Stimulated activated CD4-positive, alpha-beta T cell treated with anti-CD3 and anti-CD28 coated beads, Interleukin-12 subunit alpha, Interleukin-12 subunit beta, amount 100 ng/mL, for 4 hours (primary cell): ENCODE results near the gene ZNF568.

ENCODE experiments used
- DNase-seq: peaks from one replicate; pipeline ENCODE4 v3.0.0-alpha.2; 2020

Gene ZNF568

DNA sequence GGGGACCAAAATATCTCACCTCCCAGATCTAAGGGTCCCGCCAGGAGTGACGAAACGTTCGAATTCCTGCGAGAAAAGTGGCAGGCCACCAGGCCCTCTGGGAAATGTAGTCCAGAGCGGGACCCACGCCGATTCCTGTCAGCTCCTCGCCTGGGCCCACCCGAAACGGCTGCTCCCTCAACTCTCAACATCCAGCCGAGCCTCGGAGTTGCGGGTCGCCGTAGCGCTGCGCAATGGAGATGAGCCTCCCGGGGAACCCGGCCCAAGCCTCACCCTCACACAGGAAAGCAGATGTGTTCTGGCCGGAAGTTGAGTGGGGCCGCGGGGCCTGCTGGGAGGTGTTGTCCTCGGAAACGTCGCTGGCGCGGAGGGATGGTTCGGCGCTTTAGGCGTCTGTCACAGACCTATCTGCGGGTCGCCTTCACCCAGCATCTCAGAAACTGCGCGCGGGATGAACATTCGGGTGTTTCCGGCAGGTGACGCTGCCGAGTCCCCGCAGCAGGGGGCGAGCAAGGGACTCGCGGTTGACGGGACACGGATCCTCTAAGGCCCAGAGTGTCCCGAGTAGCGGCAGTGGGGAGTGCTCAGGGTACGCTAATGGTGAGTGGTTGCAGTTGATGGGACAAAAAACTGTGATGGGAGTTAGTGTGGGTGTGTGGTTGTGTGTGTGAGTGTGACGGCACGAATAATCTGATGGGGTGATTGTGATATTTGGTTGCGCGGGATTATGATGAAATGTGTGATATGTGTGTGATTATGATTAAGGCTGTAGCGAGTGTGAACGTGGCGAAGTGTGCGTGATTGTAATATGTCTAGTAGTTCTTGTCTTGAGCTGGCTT is at the start of gene ZNF568, which contains the start of gene ZNF829:
Gene ZNF568, plus strand, starts transcription at position 341 of the 839 bp plus-strand sequence. CDS start 6,439 bp downstream, outside the sequence.
Gene ZNF829, minus strand, starts transcription at position 300 of the 839 bp plus-strand sequence. CDS start 1,124 bp downstream, outside the sequence.
- DNase-seq, result peak; percentile 81

GRCh38 chr19:36876993-36877938 is 38.9 kb upstream of the ZNF568 start:
- no peak for DNase-seq

DNA sequence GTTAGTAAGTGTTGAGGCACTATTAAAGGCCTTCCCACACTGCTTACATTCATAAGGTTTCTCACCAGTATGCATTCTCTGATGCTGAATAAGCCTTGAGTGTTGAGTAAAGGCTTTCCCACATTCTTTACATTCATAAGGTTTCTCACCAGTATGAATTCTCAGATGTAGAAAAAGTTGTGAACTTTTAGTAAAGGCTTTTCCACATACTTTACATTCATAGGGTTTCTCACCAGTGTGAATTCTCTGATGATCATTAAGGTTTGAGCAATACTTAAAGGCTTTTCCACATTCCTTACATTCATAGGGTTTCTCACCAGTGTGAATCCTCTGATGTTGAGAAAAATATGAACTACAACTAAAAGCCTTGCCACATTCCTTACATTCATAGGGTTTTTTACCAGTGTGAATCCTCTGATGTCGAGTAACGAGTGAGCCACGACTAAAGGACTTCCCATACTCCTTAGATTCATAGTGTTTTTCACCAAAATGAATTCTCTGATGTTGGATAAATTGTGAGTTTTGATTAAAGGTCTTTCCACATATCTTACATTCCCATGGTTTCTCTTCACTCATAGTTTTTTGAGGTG is 24.3 kb upstream of the ZNF568 start:
- DNase-seq, result no peak

DNA sequence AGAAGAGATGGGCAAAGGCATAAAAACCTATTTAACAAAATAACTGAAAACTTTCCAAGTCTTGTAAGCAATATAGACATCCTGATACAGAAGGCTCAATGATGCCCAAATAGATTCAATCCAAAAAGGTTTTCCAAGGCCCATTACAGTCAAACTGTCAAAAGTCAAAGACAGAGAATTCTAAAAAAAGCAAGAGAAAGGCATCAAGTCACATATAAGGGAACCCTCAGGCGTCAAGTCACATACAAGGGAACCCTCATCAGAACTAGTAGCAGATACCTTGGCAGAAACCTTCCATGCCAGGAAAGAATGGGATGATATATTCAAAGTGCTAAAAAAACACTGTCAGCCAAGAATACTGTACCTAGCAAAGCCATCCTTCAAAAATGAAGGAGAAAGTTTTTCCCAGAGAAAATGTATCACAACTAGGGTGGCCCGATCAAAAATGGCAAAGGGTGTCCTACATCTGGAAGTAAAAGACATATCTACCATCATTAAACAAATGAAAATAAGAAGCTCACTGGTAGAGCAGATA is 21.2 kb upstream of the ZNF568 start:
- DNase-seq, result no peak

DNA sequence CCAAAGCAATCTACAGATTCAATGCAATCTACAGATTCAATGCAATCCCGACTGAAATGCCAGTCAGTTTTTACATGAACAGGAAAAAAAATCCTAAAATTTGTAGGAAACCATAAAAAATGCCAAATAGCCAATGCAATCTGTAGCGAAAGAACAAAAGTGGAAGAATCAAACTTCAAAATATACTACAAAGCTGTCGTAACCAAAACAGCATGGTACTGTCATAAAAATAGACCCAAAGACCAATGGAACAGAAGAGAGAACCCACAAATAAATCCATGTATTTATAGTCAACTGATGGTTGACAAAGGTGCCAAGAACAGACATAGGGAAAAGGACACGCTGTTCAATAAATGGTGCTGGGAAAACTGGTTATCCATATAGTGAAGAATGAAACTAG is 17.7 kb upstream of the ZNF568 start:
- no peak for DNase-seq

GRCh38 chr19:36916991-36917390 is 859 bp downstream of the ZNF568 start:
- no peak for DNase-seq

DNA sequence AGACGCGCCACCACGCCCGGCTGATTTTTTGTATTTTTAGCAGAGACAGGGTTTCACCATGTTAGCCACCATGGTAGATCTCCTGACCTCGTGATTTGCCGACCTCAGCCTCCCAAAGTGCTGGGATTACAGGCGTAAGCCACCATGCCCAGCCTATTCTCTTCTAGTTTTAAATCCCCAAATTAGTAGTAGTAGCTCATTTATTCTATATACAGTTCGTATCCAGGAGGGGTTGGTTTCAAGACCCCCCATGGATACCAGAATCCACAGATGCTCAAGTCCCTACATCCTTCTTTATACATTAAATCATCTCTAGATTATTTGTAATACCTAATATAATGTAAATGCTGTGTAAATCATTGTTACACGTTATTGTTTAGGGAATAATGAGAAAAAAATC is 2.0 kb downstream of the ZNF568 start:
- DNase-seq, result no peak

GRCh38 chr19:36931684-36932083 is 15.6 kb downstream of the ZNF568 start:
- DNase-seq, result no peak

GRCh38 chr19:36939153-36939552 is 23.0 kb downstream of the ZNF568 start:
- DNase-seq, result no peak

- DNase-seq, result no peak
Measured at GRCh38 chr19:36950335-36951119, 34.4 kb downstream of the ZNF568 start.

DNA sequence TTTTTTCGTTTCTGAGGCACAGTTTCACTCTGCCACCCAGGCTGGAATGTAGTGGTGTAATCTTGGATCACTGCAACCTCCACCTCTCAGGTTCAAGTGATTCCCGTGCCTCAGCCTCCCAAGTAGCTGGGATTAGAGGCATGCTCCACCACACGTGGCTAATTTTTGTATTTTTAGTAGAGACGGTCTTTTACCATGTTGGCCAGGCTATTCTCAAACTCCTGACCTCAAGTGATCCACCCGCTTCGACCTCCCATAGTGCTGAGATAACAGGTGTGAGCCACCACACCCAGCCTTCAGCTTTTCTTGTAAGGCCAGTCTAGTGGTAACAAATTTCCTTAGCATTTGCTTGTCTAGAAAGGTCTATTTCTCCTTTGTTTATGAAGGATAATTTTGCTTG is 46.2 kb downstream of the ZNF568 start:
- no peak for DNase-seq

DNA sequence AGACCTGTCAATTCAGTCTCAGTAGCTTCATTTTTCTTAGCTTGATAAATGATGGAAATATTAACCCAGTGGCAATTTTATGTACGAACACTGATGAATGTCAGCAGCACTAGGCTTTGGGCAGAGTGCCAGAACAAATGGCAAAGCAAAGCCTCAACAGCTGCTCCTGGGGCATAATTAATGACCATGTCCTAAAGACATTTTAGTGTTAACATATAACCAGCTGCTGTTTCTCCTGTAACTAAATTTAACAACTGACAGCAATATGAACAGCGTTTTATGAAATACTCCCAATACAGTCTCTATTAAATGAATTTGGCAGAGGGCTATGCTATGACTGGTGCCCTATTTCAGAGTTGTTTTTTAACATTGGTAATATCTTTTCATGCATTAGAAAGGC is 47.1 kb downstream of the ZNF568 start:
- DNase-seq, result no peak

DNA sequence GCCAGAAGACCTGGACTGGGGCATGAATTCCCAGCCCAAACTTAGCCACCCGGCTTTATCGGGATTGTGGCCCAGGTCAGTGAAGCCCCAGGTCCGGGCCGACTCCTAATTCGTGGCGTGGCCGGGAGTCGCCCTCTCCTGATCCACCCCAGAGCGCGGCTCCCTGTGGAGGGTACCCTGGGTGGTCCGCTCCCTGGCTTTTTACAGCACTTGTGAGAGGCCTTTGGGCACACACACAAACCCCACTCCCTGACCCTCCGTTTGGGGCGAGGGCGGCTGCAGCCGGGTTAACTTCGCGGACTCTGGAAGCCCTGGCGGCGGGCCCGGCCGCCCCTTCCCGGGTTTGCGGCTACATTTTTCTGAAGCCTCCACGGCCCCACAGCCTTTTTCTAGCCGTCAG is 56.4 kb downstream of the ZNF568 start:
- no peak for DNase-seq

DNA sequence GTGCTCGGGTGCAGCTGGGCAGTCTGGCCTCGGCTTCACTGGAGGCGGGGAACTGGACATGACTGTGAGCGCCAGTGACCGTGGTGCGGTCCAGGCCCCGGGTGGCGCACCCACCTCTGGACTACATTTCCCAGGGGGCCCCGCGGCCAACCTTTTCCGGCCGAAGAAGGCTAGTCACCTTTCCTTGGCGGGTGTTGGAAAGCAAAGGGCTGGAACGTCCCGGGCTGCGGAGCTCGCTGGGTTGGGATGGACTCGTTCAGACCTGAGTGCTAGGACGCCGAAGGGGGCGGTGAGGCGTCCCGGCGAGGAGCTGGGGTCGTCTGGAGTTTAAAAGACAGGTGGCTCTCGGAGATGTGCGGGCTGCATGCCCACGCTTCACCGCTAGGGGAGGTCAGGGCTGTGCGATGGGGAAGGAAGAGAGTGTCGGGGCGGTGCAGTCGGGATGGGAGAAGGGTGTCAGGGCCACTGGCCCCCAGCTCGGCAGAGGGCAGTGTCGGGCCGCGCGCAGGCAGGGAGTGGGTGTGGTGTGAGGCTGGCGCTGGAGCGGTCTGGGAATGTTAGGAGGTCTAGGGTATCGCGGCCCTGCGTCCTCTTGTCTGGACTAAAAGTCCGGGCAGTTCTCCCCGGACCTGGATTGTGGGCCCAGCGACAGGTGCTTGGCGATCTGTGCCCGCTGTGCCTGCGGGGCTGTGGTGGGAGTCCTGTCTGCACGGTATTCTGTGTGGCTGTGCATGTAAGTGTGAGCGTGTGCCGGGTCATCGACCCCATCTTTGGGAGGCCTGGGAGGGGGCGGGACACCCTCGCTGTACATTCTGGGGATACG is 57.1 kb downstream of the ZNF568 start:
- DNase-seq, result peak; percentile 74

- DNase-seq, result no peak
Measured at GRCh38 chr19:36973844-36974195, 57.7 kb downstream of the ZNF568 start.

GRCh38 chr19:36986131-36986530 is 70.0 kb downstream of the ZNF568 start:
- no peak for DNase-seq

DNA sequence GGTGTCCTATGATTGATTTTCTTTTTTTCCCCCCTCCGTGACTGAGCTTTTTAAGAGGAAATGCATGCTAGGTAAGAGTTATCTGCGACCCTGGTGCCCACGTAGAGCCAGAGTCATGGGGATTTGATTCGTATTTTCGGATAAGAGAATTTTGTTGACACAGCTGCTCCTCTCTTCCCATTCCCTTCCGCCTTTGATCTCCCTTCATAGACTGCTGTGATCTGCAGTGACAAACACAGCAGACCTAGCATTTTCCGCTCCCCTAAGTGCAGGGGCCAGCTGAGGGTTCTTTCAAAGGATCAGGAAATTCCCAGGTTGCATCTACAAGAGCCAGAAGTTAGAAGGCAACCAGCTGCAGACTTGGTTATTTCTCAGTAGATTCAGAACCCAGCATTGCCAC is 70.5 kb downstream of the ZNF568 start:
- no peak for DNase-seq

DNA sequence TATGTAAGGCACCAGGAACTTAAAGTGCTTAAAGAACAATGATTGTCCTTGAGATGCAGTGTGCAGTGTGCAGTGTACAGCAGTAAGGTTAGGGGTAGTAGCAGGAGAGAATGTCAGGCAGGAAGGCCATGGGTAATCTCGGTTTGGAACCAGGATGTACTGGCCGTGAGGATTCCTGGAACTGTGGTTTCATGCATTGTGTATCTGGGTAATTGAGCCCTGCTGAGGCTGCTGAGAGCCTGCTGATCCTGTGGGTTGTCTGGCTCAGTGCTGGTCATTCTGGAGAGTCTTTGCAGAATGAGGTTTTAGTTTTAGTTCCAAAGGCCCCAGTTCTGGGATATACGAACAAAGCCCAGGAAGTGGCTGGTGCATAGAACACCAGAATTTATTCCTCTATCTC is 71.0 kb downstream of the ZNF568 start:
- no peak for DNase-seq

DNA sequence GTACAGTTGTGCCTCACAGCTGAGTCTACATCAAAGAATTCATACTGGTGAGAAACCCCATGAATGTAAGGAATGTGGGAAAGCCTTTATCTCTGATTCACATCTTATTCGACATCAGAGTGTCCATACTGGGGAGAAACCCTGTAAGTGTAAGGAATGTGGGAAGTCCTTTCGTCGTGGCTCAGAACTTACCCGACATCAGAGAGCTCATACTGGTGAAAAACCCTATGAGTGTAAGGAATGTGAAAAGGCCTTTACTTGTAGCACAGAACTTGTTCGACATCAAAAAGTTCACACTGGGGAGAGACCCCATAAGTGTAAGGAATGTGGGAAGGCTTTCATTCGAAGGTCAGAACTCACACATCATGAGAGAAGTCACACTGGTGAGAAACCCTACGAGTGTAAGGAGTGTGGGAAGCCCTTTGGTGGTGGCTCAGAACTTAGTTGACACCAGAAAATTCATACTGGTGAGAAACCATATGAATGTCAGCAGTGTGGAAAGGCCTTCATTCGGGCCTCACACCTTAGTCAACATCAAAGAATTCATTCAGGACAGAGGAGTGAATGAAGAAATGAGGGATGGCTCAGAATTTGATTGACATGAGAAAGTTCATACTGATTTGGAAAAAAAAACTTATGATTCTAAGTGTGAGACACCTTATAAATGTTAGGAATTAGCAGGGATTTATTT is 81.2 kb downstream of the ZNF568 start:
- no peak for DNase-seq

GRCh38 chr19:36997843-36998235 is 81.7 kb downstream of the ZNF568 start:
- DNase-seq, result no peak

GRCh38 chr19:36999313-36999712 is 83.2 kb downstream of the ZNF568 start:
- DNase-seq, result no peak
